Small intestine (tissue), 16 donors: ENCODE measurements around the gene MMP1. TPM values are rescaled to one million over a fixed set of nuclear protein-coding genes. Genes with fewer than 3 reads are reported as not detected.

Experiments used
- DNase-seq, 2 donors: peaks; one replicate each; pipeline versions ENCODE4 v3.0.0 to v3.0.0-alpha.2; 2013
- FAIRE-seq: peaks from 2 replicates; lab custom pipeline; 2012; peaks lifted over from hg19 to GRCh38; lab: Jason Lieb, UNC
- H3K27ac ChIP-seq, 3 donors: one replicate each; pipeline ENCODE4 v1.5.1; 2013; ENCODE audit warnings: low read length in 2 of 3, mild to moderate bottlenecking in 2 of 3, control low read depth in 1 of 3, inconsistent platforms in 1 of 3, low read depth in 1 of 3, moderate library complexity in 1 of 3
- H3K27me3 ChIP-seq, 3 donors: one replicate each; pipeline ENCODE4 v1.6.1; 2013; ENCODE audit warnings: low read length in 3 of 3, inconsistent platforms in 1 of 3; ENCODE audit not compliant: control insufficient read depth in 3 of 3, insufficient read depth in 3 of 3
- H3K36me3 ChIP-seq, 3 donors: one replicate each; pipeline ENCODE4 v1.6.1; 2013; ENCODE audit warnings: low read length in 3 of 3, inconsistent platforms in 1 of 3, low read depth in 1 of 3, mild to moderate bottlenecking in 1 of 3, moderate library complexity in 1 of 3; ENCODE audit not compliant: control insufficient read depth in 3 of 3, insufficient read depth in 2 of 3
- H3K4me1 ChIP-seq, 3 donors: one replicate each; pipeline ENCODE4 v1.6.1; 2013; ENCODE audit warnings: low read length in 2 of 3, inconsistent platforms in 1 of 3, low read depth in 1 of 3, mild to moderate bottlenecking in 1 of 3, moderate library complexity in 1 of 3; ENCODE audit not compliant: control insufficient read depth in 3 of 3, insufficient read depth in 2 of 3
- H3K4me3 ChIP-seq, 3 donors: one replicate each; pipeline ENCODE4 v1.5.1; 2013; ENCODE audit warnings: low read length in 3 of 3, control low read depth in 1 of 3, inconsistent platforms in 1 of 3, low read depth in 1 of 3, mild to moderate bottlenecking in 1 of 3, moderate library complexity in 1 of 3
- H3K9me3 ChIP-seq, 2 donors: one replicate each; pipeline ENCODE4 v1.6.1; 2013; ENCODE audit warnings: low read depth in 1 of 2, low read length in 1 of 2; ENCODE audit not compliant: control insufficient read depth in 2 of 2, insufficient read depth in 1 of 2
- WGBS, 3 donors: extraction: QIAGEN DNeasy Blood & Tissue Kit; methylation state at CpG; one replicate each; pipeline ENCODE4 v1.1.7; 2013; 5-methylcytosine and 5-hydroxymethylcytosine counted together
- long read RNA-seq, 10 donors: transcript quantifications; one replicate each; lab custom pipeline, GENCODE V29; 2026
- polyA plus RNA-seq, 4 donors: library from polyadenylated mRNA; stranded (reverse) in 3 of 4; unstranded in 1 of 4; fragments of 200-250 nt in 3 of 4; fragments of 120-200 nt in 1 of 4; gene quantifications; one replicate each; pipeline versions ENCODE4 v1.2.1 to v1.2.3, GENCODE V29; 2013
- donor health status: healthy with polysubstance abuse.
- donor health status: control.
- donor health status: control.
- donor health status: Bipolar disorder and iron deficiency.
- donor health status: healthy.

Gene MMP1
- 10 to 100 TPM in 1 of 4 donors, 1 to 10 TPM in 2, under 1 TPM in 1; 0.45 to 63.4 (median 3.7) TPM for polyA plus RNA-seq
- long read RNA-seq, donor 1, partial matches to known transcripts, result 0 of 4 reads
- long read RNA-seq, donor 1, other reads (novel, unspliced or antisense), result 0 of 4 reads
- long read RNA-seq, donor 2, result 0 reads
- long read RNA-seq, donor 3, result 0 reads
- long read RNA-seq, donor 4, result 0 reads
- long read RNA-seq, donor 5, result 0 reads
- long read RNA-seq, donor 6, result 0 reads
- long read RNA-seq, donor 7, result 0 reads
- long read RNA-seq, donor 8, result 0 reads
- long read RNA-seq, donor 9, result 0 reads
- long read RNA-seq, donor 10, result 0 reads

- peaks cover 0 to 2% (median 0%) of the 10 kb centered on the region in 3 donors for H3K27me3 ChIP-seq
- FAIRE-seq (peak; percentile 39), DNase-seq (peak; percentile 80 to 90)
- H3K27ac ChIP-seq, result peak within 1 kb of the TSS in 2 of 3 donors; percentile 11 to 81
- no peak within 1 kb of the TSS for H3K4me3 ChIP-seq
- H3K9me3 ChIP-seq, result no peaks in the 10 kb centered on the region
- peaks cover 0 to 27% (median 5%) of the 10 kb centered on the region in 3 donors for H3K4me1 ChIP-seq
- 27 to 67% (median 53%) methylated on average over 7 of the region's 7 CpGs for WGBS, 3 donors
- no peaks in the 10 kb centered on the region for H3K36me3 ChIP-seq
Measured at GRCh38 chr11:102798012-102798746, at the start of gene MMP1. MMP1 (minus strand) TSS chr11:102798160; CDS start chr11:102798092, 68 bp downstream.

- Histone ChIP-seq H3K27ac (no peak overlapping the region), H3K36me3 (no peaks in the 10 kb centered on the region), H3K9me3 (no peaks in the 10 kb centered on the region), H3K4me3 (no peak overlapping the region), H3K4me1 (peaks cover 0 to 3% (median 3%) of the 10 kb centered on the region in 3 donors), H3K27me3 (no peaks in the 10 kb centered on the region)
- WGBS, 3 donors, result 36 to 50% (median 40%) methylated on average over 3 of the region's 3 CpGs
- FAIRE-seq, result no peak
- peak in 1 of 2 donors; percentile 16 for DNase-seq
Measured at GRCh38 chr11:102846292-102846691, 48.3 kb upstream of the MMP1 start.

- no peaks in the 10 kb centered on the region for H3K27me3 ChIP-seq
- H3K4me3 ChIP-seq, result no peak within 1 kb of the TSS
- FAIRE-seq (no peak), DNase-seq (no peak)
- peaks cover 0 to 3% (median 3%) of the 10 kb centered on the region in 3 donors for H3K4me1 ChIP-seq
- H3K27ac ChIP-seq, result no peak within 1 kb of the TSS
- no peaks in the 10 kb centered on the region for H3K36me3 ChIP-seq
- WGBS, 3 donors, result 77 to 95% (median 79%) methylated on average over 4 of the region's 4 CpGs
- H3K9me3 ChIP-seq, result no peaks in the 10 kb centered on the region
Measured at GRCh38 chr11:102843489-102843888, 45.5 kb upstream of the MMP1 start, which contains the start of gene MMP3. MMP3 (minus strand) TSS chr11:102843609; CDS start chr11:102843546, 63 bp downstream.

GRCh38 chr11:102842930-102843329 is 45.0 kb upstream of the MMP1 start:
- no peaks in the 10 kb centered on the region for H3K36me3 ChIP-seq
- WGBS, 3 donors, result 30 to 63% (median 47%) methylated on average over 1 of the region's 1 CpG
- DNase-seq (no peak), FAIRE-seq (no peak)
- H3K27ac ChIP-seq, result no peak overlapping the region
- peaks cover 0 to 3% (median 3%) of the 10 kb centered on the region in 3 donors for H3K4me1 ChIP-seq
- no peaks in the 10 kb centered on the region for H3K27me3 ChIP-seq
- no peaks in the 10 kb centered on the region for H3K9me3 ChIP-seq
- H3K4me3 ChIP-seq, result no peak overlapping the region

- Histone ChIP-seq H3K9me3 (no peaks in the 10 kb centered on the region), H3K4me3 (no peak overlapping the region), H3K4me1 (peaks cover 0 to 7% (median 0%) of the 10 kb centered on the region in 3 donors), H3K27ac (no peak overlapping the region), H3K36me3 (no peaks in the 10 kb centered on the region), H3K27me3 (no peaks in the 10 kb centered on the region)
- DNase-seq (no peak), FAIRE-seq (no peak)
- WGBS, 3 donors, result 62 to 71% (median 68%) methylated on average over 5 of the region's 5 CpGs
Measured at GRCh38 chr11:102840018-102840417, 42.1 kb upstream of the MMP1 start.

GRCh38 chr11:102837646-102838045 is 39.7 kb upstream of the MMP1 start:
- no peak for FAIRE-seq
- no peaks in the 10 kb centered on the region for H3K27me3 ChIP-seq
- H3K9me3 ChIP-seq, result no peaks in the 10 kb centered on the region
- H3K27ac ChIP-seq, result no peak overlapping the region
- no peak for DNase-seq
- H3K36me3 ChIP-seq, result no peaks in the 10 kb centered on the region
- peaks cover 0 to 4% (median 0%) of the 10 kb centered on the region in 3 donors for H3K4me1 ChIP-seq
- no peak overlapping the region for H3K4me3 ChIP-seq
- 83 to 94% (median 84%) methylated on average over 2 of the region's 2 CpGs for WGBS, 3 donors

GRCh38 chr11:102837156-102837555 is 39.2 kb upstream of the MMP1 start:
- no peak for FAIRE-seq

GRCh38 chr11:102836290-102836875 is 38.4 kb upstream of the MMP1 start:
- FAIRE-seq (no peak), DNase-seq (no peak)
- Histone ChIP-seq H3K4me3 (no peak overlapping the region), H3K4me1 (peaks cover 0 to 4% (median 0%) of the 10 kb centered on the region in 3 donors), H3K36me3 (no peaks in the 10 kb centered on the region), H3K27me3 (no peaks in the 10 kb centered on the region), H3K27ac (no peak overlapping the region), H3K9me3 (no peaks in the 10 kb centered on the region)
- 61 to 71% (median 68%) methylated on average over 3 of the region's 3 CpGs for WGBS, 3 donors

More at GRCh38 chr11:102837156-102837555, 39.2 kb upstream of the MMP1 start:
- no peaks in the 10 kb centered on the region for H3K27me3 ChIP-seq
- no peaks in the 10 kb centered on the region for H3K9me3 ChIP-seq
- 81 to 94% (median 92%) methylated on average over 2 of the region's 2 CpGs for WGBS, 3 donors
- H3K4me1 ChIP-seq, result peaks cover 0 to 4% (median 0%) of the 10 kb centered on the region in 3 donors
- H3K4me3 ChIP-seq, result no peak overlapping the region
- no peak for DNase-seq
- no peaks in the 10 kb centered on the region for H3K36me3 ChIP-seq
- H3K27ac ChIP-seq, result no peak overlapping the region
